Stomach (tissue), 9 donors: ENCODE results near the gene CTAG1B. TPM values are rescaled to one million over a fixed set of nuclear protein-coding genes. Genes with fewer than 3 reads are reported as not detected.

Experiments
- DNase-seq, 2 donors: peaks; one replicate each; pipeline versions ENCODE4 v3.0.0 to v3.0.0-alpha.2; 2013 to 2019
- H3K27ac ChIP-seq, 5 donors: fragments of 200-600 bp in 4 of 5; sonication (generic) in 4 of 5; one replicate each; pipeline ENCODE4 v1.5.1; 2013 to 2019; ENCODE audit warnings: mild to moderate bottlenecking in 1 of 5, moderate library complexity in 1 of 5
- H3K27me3 ChIP-seq, 3 donors: fragments of 200-600 bp; sonication (generic); one replicate each; pipeline ENCODE4 v1.5.1; 2017 to 2019; ENCODE audit warnings: mixed run types in 1 of 3
- H3K36me3 ChIP-seq, 4 donors: fragments of 200-600 bp; sonication (generic); 1 replicate in 3 of 4; 2 replicates in 1 of 4; pipeline ENCODE4 v1.5.1; 2016 to 2019
- H3K4me1 ChIP-seq, 4 donors: fragments of 200-600 bp; sonication (generic); one replicate each; pipeline ENCODE4 v1.5.1; 2016 to 2019
- H3K4me3 ChIP-seq, 4 donors: fragments of 200-600 bp; sonication (generic) in 3 of 4; one replicate each; pipeline ENCODE4 v1.5.1; 2016 to 2019; ENCODE audit warnings: mild to moderate bottlenecking in 1 of 4
- H3K9me3 ChIP-seq, 4 donors: fragments of 200-600 bp; sonication (generic); one replicate each; pipeline ENCODE4 v1.5.1; 2016 to 2019
- CTCF ChIP-seq, 7 experiments: fragments of 450-650 bp in 4 of 7; fragments of 200-600 bp in 3 of 7; sonication (generic) in 3 of 7; IDR thresholded peaks; one replicate each; pipeline ENCODE4 v1.5.1; 2016 to 2019; ENCODE audit warnings: antibody characterized with exemption in 7 of 7, control low read depth in 2 of 7, mild to moderate bottlenecking in 1 of 7
- EP300 ChIP-seq: sonication (generic); formaldehyde crosslinking; IDR thresholded peaks from one replicate; pipeline ENCODE4 v1.6.1; 2017; ENCODE audit warnings: antibody characterized with exemption
- POLR2A ChIP-seq, 4 donors: fragments of 450-650 bp; IDR thresholded peaks; one replicate each; pipeline ENCODE4 v1.6.1; 2016; ENCODE audit warnings: antibody characterized with exemption in 4 of 4, control low read depth in 2 of 4, mild to moderate bottlenecking in 1 of 4, moderate library complexity in 1 of 4
- POLR2AphosphoS5 ChIP-seq, 3 donors: sonication (generic); formaldehyde crosslinking; IDR thresholded peaks; one replicate each; pipeline ENCODE4 v1.6.1; 2016; ENCODE audit warnings: antibody characterized with exemption in 3 of 3
- WGBS, 5 donors: extraction: QIAGEN DNeasy Blood & Tissue Kit in 3 of 5; methylation state at CpG; one replicate each; pipeline versions ENCODE4 v1.1.5 to v1.1.7; 2013 to 2018; 5-methylcytosine and 5-hydroxymethylcytosine counted together
- intact Hi-C: fragments of 100-400 bp; cut with DNase I; formaldehyde crosslinking; loops from one replicate; pipeline ENCODE4 v1.15.1; 2023; ENCODE audit warnings: low total_unique reads
- polyA plus RNA-seq, 3 donors: library from polyadenylated mRNA; stranded (reverse); fragments of 200-250 nt; gene quantifications; one replicate each; pipeline ENCODE4 v1.2.3, GENCODE V29; 2013
- total RNA-seq, 5 donors: library from RNA; depleted of rRNA; stranded (reverse); fragments of >200 nt; gene quantifications; one replicate each; pipeline versions ENCODE4 v1.1.0 to v1.2.3, GENCODE V29; 2014 to 2016
- donor health status: healthy with polysubstance abuse.
- donor health status: Bipolar disorder and iron deficiency.
- donor health status: healthy.

The CTAG1B gene
- total and polyA plus RNA-seq, 8 donors: not detected

- Histone ChIP-seq H3K36me3 (no peaks in the 10 kb centered on the region), H3K4me1 (no peaks in the 10 kb centered on the region), H3K4me3 (no peak overlapping the region), H3K9me3 (peaks cover 0 to 9% (median 1%) of the 10 kb centered on the region in 4 donors), H3K27me3 (peaks cover 0 to 10% (median 0%) of the 10 kb centered on the region in 3 donors), H3K27ac (no peak overlapping the region)
- intact Hi-C loops: no loop called here
- WGBS, 5 donors: 94 to 100% (median 95%) methylated on average over 11 to 14 of the region's 14 CpGs
- no peak for DNase-seq
- TF ChIP-seq CTCF (IDR thresholded peaks at IDR 0.05) (no peak), POLR2AphosphoS5 (IDR thresholded peaks at IDR 0.05) (no peak), EP300 (no peak), POLR2A (IDR thresholded peaks at IDR 0.05) (no peak)
Measured at GRCh38 chrX:154599531-154599930, 19.6 kb downstream of the CTAG1B start.

- no peaks in the 10 kb centered on the region for H3K4me1 ChIP-seq
- H3K9me3 ChIP-seq: peaks cover 0 to 11% (median 2%) of the 10 kb centered on the region in 4 donors
- intact Hi-C loops: no loop called here
- no peak for TF ChIP-seq CTCF (IDR thresholded peaks at IDR 0.05)
- H3K27ac ChIP-seq: no peak overlapping the region
- H3K27me3 ChIP-seq: peaks cover 0 to 10% (median 0%) of the 10 kb centered on the region in 3 donors
- H3K36me3 ChIP-seq: no peaks in the 10 kb centered on the region
- no peak overlapping the region for H3K4me3 ChIP-seq
- WGBS, 5 donors: 77 to 95% (median 87%) methylated on average over 7 to 8 of the region's 8 CpGs
- DNase-seq: no peak
Measured at GRCh38 chrX:154598656-154599055, 20.4 kb downstream of the CTAG1B start.

GRCh38 chrX:154597221-154597620 lies 21.9 kb downstream of the CTAG1B start:
- Histone ChIP-seq H3K27me3 (peaks cover 0 to 10% (median 0%) of the 10 kb centered on the region in 3 donors), H3K36me3 (no peaks in the 10 kb centered on the region), H3K9me3 (peaks cover 0 to 24% (median 8%) of the 10 kb centered on the region in 4 donors), H3K4me3 (no peak overlapping the region), H3K4me1 (no peaks in the 10 kb centered on the region), H3K27ac (no peak overlapping the region)
- WGBS, 5 donors: 84 to 89% (median 85%) methylated on average over 7 to 12 of the region's 12 CpGs
- TF ChIP-seq CTCF (IDR thresholded peaks at IDR 0.05): no peak
- TF ChIP-seq EP300: no peak
- no peak for TF ChIP-seq POLR2A (IDR thresholded peaks at IDR 0.05)
- no peak for TF ChIP-seq POLR2AphosphoS5 (IDR thresholded peaks at IDR 0.05)
- no peak for DNase-seq
- intact Hi-C loops: no loop called here

GRCh38 chrX:154596290-154596929 lies 22.7 kb downstream of the CTAG1B start:
- no peaks in the 10 kb centered on the region for H3K36me3 ChIP-seq
- 0 to 36% (median 18%) methylated on average over 2 to 3 of the region's 3 CpGs for WGBS, 5 donors
- TF ChIP-seq EP300 (no peak), CTCF (IDR thresholded peaks at IDR 0.05) (no peak), POLR2A (IDR thresholded peaks at IDR 0.05) (no peak), POLR2AphosphoS5 (IDR thresholded peaks at IDR 0.05) (no peak)
- H3K27me3 ChIP-seq: peaks cover 0 to 10% (median 0%) of the 10 kb centered on the region in 3 donors
- H3K27ac ChIP-seq: no peak overlapping the region
- DNase-seq: peak in 1 of 2 donors; percentile 13
- intact Hi-C loops: no loop called here
- no peak overlapping the region for H3K4me3 ChIP-seq
- no peaks in the 10 kb centered on the region for H3K4me1 ChIP-seq
- peaks cover 0 to 33% (median 10%) of the 10 kb centered on the region in 4 donors for H3K9me3 ChIP-seq
